ENCODE data around the gene GSG1L2. TPM values are rescaled to one million over a fixed set of nuclear protein-coding genes. Genes with fewer than 3 reads are reported as not detected.

The GSG1L2 gene
- total RNA-seq: not detected
- long read RNA-seq: 0 reads

DNA sequence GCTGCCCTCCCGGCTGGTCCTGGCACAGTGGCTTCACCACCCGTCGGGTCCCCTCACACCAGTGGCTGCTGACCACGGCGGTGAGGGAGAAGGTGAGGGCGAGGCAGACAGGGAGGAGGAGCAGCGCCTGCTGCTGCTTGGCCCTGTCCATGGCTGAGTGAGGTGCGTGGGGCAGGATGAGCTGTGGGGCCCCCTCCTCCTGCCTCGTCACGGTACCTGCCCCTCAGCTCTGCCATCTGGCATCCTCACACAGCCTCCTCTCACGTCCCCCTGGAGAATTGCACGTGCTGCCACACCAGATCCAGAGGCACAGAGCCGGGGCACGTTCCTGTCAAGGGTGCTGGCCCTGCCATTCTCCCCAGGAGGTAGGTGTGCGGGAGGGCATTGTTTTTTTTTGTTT is at the start of gene GSG1L2:
Gene GSG1L2 (minus strand): TSS at position 159 of the 400 bp plus-strand sequence. CDS start 8 bp downstream, at position 151.
- DNase-seq (ENCODE audit: low spot score): peak; percentile 73

DNA sequence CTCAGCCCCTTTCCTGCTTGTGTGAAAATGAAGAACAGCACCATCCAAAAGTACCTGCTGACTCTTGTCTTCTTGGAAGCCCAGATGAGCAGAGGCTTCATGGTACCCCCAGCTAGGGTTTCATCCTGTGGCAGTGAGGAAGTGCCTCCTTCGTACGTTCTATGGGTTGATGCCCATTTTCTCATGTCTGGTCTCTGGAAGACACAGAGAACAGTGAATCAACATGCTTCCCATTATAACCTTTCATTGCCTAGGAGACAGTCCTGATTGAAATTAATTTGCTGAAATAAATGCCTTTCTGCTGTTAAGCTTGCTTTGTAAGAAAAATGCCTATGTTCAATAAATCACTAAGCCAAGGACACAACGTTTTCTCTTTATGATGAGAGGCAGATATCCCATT is 46.7 kb upstream of the GSG1L2 start:
- no peak for DNase-seq (ENCODE audit: low spot score)

DNA sequence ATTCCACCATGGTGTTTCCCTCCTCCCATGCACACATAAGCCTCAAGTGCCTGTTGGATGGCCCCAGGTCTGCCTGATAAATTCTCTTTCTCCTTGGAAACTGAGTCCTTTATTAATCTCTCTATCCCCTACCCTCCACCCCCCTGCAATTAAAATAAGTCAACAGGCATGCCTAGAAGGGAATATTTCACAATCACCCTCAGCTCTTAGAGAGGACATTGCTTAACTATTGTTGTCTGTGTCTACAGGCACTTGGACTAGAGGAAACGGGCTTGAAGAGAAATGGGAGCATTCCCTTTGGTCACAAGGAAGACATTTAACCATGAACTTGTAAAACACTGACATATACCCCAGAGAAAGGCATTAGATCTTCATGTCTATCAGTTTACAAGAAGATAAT is 43.7 kb upstream of the GSG1L2 start:
- DNase-seq (ENCODE audit: low spot score): no peak

DNA sequence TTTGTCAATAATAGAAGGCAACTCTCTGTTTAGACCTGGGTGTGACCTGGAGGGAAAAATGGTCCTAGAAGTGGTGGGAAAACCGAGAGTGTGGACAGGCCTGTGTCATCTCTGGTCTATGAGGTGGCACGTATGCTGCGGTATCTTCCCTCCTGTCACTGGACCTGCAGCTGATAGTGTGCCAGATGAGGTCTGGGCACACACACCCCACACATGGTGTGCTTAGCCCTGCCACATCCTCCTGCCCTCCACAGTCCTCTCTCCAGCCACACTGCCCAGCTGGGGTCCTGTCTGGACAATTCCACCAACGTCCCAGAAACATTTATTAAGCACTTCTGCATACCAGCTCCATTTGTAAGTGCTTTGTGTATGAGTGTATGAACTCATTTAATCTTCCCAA is 41.1 kb upstream of the GSG1L2 start:
- no peak for DNase-seq (ENCODE audit: low spot score)

DNA sequence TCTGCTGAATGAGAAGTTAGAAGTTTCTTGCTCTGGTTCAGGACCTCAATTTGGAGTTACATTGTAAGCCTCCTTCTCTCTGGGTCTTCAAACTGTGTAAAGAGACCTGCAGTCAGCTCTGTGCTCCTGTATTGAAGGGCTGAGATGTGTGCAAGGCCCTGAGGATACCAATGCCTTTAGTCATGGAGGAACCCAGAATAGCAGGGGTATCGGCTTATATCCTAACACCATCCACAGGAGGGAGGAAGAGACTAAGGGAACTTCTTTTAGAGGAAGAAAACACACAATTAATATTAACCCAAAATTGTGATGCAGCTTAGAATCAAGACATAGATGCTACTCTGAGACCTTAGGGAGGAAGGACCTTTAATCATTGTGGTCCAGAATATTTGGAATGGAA is 40.3 kb upstream of the GSG1L2 start:
- DNase-seq (ENCODE audit: low spot score): no peak

DNA sequence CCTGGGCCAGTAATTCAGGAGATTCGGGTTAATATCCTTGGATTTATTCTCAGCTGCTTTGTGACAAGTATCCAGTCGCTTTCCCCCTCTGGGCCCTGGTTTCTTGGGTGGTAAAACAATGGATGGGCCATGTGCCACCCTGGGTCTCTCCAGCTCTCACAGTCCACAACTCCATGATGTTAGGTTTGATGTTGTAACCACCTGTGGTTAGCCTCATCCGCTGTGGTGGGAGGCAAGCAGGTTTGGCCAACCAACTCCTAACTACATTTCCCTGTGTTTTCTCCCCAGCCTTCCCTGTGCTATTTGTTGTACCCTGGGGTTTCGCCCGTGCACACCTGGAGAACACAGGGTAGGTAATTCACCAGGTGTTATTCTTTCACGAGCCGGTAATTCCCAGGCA is 39.0 kb upstream of the GSG1L2 start:
- no peak for DNase-seq (ENCODE audit: low spot score)

DNA sequence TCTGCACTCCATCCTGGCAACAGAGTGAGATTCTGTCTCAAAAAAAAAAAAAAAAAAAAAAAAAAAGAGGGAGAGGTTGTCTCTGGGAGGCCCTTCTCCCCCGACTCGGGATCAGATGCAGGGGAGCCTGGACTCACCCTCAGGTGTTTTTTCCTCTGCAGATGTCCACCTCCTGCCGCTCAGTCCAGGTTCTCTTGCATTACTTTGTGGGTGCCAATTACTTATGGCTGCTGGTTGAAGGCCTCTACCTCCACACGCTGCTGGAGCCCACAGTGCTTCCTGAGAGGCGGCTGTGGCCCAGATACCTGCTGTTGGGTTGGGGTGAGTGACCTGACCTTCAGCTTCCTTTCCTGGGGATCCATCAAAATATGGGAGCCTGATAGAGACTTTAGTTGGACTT is 37.9 kb upstream of the GSG1L2 start:
- DNase-seq (ENCODE audit: low spot score): no peak

DNA sequence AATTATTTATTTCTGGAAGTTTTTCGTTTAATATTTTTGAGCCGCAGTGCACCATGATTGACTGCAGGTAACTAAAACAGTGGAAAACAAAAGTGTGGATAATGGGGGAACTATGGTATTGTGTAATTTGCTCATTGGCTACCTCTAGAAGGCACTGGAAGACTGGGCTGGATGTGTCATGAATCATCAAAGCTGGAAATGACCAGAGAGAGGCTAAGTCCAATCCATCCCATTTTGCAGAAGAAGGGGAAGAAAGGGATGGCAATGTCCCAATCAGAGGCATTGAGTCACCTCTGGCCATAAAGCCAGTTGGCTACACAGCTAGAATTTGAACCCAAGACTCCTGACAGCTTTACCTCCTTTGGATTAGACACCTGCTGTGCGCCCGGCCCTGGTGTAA is 33.2 kb upstream of the GSG1L2 start:
- DNase-seq (ENCODE audit: low spot score): no peak

DNA sequence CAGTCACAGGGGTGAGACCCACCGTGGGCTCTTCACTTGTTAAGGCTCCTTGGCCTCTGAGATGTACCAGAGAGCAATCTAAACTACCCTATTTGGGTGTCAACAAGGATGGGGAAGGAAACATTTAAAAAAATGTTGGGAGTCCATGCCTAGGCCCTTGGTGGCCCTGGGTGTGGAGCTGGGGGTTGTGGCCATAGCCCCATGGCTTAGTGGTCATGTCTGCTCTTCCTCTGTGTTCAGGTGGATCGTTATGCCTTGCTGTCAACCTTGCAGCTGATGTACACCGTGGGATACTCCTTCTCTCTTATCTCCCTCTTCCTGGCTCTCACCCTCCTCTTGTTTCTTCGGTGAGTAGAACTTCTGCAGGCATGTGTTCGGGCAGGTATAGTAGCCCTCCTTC is 32.4 kb upstream of the GSG1L2 start:
- DNase-seq (ENCODE audit: low spot score): no peak

DNA sequence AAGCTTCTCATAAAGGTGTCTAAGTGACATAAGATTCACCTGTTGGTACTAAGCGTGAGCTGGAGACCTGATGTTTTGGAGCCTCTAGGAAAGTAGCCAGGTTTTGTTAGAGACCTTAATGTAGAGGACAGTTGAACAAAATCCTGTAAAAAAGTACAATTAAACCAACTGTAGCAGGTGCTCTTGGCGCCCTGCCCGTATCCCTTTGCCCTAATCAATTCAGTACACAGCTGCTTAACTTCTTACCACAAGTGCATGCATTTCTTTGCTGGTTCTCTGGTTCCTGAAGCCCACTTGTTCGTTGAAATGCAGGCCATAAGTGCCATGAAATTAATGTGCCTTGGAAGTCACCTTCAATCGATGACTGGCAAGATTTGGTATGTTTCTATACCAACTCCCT is 28.3 kb upstream of the GSG1L2 start:
- DNase-seq (ENCODE audit: low spot score): no peak

DNA sequence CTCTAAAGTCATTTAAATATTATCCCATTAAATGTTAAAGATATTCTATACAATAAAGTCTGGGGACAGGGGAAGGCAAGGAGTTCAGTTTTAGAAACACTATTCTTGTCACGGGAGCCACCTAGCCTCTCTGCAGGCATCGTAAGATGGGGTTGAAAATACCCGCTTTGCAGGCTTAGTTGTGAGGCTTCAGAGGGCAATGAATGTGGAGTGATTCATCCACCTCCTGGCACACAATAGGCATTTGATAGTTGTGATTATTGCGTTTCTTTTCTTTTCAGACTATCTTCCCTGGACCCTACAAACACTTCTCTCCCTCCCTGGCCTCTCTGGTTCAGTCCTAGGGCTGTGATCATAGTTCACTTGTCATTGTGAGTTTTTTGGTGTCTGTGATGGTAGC is 23.4 kb upstream of the GSG1L2 start:
- no peak for DNase-seq (ENCODE audit: low spot score)

DNA sequence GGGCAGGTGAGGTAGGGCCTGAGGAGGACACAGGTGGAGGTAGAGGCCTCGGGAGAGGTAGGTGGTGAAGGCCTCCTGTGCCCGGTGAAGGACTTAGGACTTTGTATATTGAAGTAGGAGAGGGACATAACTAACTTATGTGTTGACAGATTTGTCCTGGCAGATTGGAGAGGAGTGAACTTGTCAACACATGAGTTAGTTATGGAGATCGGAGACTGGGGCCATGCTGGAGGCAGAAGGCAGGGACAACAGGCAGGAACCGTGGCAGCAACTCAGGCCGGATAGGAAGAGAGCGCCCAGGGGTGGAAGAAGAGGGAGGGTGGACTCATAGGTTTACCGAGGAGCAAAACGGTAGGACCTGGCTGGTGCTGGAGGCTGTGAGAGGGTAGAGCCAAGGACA is 22.3 kb upstream of the GSG1L2 start:
- DNase-seq (ENCODE audit: low spot score): no peak

DNA sequence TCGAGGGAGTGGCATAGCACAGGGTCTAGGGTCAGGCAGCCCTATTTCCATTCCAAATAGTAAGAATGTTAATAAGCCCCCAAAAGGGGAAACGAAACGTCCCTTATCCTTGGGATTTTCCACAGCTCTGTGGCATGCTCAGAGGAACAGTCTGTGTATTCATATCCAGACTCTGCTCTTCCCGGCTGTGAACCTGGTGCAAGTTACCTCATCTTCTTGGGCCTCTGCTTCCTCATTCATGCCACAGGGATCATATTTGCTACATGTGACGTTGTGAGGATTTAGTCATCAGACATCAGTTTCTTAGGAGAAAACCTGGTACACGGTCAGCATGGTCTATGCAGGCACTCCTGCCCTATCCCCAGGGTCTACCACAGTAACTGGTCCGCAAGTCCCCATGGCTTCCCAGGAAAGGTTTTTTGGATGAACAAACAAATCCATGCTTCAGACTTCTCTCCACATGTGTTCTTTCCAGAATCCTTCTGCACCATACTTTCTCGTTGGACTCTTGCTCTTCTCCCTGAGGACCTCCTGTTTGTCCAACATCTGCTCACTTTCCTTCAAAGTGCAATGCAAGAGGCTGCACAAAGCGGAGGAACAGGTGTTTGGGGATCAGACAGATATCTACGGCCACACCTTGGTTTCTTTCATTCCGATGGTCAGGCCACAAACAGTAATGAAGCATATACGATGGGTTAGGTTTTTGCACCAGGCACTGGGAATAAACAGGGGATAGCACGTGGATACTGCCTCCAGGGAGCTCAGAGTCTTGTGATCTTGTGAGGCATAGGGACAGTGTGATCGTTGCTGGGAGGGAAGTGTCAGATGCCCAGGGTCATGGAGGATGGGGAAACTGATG is 21.5 kb upstream of the GSG1L2 start:
- DNase-seq (ENCODE audit: low spot score): no peak

DNA sequence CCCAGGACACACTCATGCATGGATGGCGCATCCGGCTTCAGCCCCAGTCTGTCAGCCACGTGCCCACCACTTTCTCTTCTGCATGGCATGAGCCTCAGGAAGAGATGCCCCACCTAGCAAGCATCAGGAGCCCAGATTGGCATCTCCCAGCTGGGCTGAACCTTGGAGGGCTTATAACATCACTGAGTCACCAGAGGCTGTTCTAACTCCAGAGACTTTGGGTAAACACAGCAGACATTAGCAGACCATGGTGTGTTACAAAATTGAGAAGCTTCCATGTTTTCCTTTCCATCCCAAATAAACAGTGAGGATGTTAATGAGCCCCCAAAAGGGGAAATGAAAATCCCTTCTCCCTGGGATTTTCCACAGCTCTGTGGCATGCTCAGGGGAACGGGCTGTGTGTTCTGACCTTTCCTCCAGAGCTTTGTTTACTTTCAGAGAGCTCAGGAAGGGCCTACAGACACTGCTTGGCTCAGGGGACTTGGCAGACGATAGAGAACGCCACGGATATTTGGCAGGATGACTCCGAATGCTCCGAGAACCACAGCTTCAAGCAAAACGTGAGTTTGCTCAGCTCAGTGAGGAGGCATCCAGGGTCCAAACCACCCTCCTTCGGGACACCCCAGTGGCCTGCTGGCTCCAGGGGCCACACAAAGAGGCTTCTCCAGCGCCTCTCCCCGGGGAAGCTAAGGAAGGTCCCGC is 20.3 kb upstream of the GSG1L2 start:
- DNase-seq (ENCODE audit: low spot score): no peak

DNA sequence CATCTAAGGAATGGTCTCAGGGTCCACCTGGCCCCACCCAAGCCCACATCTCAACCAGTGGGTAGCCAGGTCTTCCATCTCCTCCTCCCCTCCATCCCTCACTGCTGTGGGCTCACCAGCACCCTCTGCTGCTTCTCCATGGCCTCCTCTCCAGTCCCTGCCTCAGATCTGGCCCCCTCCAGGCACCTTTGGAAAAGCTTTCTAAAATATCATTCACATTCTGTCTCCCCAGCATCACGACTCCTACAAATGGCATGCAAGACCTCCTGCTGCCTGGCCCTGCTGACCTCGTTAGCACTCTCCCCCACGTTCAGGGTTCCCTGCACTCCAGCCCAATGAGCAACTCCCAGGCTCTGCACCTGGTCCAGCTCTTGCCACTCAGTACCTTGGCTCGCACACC is 17.6 kb upstream of the GSG1L2 start:
- DNase-seq (ENCODE audit: low spot score): peak; percentile 6

DNA sequence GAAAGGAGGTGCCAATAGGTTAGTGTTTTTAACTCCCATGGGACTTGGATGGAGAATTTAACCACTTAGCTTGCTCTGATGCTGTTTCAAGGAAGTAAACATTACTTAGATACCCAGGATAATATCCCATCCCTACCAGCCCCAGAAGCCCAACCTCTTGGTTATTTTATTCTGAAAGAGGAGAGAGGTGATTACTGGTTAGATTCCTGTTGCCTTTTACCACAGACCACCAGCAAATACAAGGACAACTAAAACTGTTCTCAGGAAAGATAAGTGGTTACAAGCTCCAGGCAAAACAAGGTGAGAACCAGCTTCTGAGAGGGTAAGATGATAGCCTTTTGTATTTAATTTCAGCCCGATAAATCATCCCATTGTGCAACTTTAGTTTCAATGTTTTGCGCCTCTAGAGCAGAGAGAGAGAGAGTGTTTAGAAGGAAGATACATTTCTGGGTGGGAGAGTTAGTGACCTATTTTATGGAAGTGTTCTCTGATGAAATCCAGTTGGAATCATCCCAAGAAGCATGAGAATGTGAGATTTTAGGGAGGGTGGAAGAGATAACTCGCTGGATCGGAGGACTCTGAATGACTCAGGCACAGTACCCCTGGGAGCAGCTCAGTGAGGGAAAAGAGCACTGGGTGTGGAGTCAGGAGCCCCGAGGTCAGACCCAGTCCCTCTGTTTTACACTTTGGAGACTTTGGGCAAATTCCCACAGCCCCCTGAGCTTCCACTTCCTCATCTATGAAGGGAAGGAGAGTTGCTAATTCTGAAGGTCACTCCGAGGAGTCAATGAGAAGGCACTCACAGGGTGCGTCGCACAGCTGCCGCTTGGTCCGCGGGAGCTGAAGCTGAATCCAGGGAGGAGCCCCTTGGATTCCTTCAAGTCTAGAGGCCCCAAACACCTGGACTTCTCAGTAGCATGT is 15.9 kb upstream of the GSG1L2 start:
- peak; percentile 49 for DNase-seq (ENCODE audit: low spot score)

DNA sequence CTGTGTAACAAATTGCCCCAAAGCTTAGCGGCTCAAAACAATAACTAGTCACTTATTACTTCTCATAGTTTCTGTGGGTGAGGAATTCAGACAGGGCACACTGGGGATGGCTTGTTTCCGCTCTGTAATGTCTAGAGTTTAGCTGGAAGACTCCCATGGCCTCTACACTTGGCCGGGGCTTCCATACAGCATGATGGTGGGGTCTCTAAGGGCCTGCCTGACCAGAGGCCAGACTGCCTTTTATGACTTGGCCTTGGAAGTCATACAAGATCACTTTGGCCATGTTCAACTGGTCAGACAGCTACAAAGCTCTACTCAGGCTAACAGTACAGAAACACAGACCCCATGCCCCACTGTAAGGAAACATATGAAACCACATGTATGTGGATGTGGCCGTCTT is 12.0 kb upstream of the GSG1L2 start:
- DNase-seq (ENCODE audit: low spot score): peak; percentile 30

DNA sequence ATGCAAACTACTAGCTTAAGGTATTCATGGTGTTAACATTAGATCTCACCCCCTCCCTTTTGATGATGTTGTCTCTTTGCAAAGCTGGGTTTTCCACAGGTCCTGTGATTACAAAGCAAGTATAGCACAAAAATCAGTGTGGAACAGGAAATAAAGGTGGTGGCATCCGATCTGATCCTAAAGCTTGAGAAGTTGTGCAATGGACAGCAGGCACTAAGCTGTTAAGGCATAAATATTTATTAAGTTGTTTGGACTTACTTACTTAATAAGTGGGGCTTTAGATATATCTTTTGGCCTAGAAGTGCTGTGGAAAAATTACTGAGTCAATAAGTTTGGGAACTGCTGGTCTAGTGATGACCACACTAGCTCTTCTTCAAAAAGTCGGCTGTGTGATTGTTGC is 8.8 kb upstream of the GSG1L2 start:
- DNase-seq (ENCODE audit: low spot score): no peak

DNA sequence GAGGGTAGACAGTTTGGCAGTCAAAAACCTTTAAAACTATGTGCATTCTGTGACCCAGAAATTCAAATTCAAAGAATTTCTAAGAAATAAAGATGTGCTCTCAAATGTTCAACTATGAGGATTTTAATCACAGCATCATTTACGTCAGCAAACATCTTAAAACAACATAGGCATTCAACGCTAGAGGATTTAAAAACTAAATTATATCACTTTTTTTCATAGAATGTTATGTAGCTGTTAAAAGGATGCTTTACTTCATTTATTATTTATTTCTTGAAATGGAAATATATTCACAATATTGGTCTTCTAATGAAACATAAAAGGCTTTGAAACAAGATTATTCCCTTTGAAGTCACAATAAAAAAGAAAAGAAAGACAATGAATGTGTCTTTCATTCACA is 7.5 kb upstream of the GSG1L2 start:
- DNase-seq (ENCODE audit: low spot score): no peak

DNA sequence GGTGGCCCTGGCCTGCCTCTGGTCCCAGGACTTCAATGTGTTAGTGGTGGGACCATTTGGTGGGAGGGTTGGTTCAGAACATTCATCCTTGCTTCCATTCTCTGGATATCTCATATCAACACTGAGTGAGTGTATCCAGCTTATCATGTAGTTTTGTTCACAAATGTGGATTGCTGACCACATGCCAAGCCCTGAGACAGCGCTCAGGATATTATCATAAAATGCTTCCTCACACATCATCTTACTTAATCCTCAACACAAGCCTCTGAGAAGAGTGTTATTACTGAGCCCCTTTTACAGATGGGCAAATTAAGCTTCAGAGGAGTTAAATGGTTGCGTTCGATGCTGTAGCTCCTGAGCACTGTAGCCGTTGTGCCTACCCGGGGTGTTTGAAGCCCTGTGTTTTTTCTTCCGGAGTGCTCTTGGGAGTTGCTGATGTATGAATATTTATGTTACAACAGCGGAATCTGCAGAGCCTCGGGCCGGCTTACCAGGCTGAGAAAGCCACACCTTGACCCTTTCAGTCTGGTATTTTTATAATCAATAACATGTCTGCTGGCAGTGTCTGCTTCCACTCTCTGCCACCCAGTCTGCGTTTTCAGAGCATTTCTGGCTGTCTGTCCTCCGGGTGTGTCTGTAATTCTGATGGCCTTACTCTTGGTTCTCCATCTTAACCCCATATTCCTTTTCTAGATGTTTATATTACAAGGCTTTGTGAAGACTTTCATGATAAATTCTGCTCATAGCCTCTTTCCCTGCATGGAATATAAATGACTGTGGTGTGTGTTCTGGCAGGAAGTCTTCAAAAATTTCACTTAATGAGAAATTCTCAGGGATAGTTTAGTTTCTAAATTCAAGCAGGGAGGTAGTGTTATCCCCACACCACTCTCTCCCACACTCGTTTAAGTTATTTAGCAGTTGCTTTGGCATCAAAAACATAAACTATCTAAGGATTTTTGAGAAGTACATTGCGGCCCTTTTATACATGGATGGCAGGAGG is 6.7 kb upstream of the GSG1L2 start:
- DNase-seq (ENCODE audit: low spot score): peak; percentile 47
